ENCODE data around the gene FUT9.
"Not testable (repeated sequence)": the region's sequence is repeated elsewhere in the genome, so short reads cannot be mapped to it uniquely, and the experiment has no call there.

The FUT9 gene

GRCh38 chr6:96186516-96187195, 170.9 kb downstream of the FUT9 start:
- no peak for DNase-seq (ENCODE audit: low spot score)

GRCh38 chr6:96194675-96195074, 178.9 kb downstream of the FUT9 start:
- DNase-seq (ENCODE audit: low spot score), result no peak

- DNase-seq (ENCODE audit: low spot score), result no peak
Observed at GRCh38 chr6:96195272-96195671, 179.5 kb downstream of the FUT9 start.

DNA sequence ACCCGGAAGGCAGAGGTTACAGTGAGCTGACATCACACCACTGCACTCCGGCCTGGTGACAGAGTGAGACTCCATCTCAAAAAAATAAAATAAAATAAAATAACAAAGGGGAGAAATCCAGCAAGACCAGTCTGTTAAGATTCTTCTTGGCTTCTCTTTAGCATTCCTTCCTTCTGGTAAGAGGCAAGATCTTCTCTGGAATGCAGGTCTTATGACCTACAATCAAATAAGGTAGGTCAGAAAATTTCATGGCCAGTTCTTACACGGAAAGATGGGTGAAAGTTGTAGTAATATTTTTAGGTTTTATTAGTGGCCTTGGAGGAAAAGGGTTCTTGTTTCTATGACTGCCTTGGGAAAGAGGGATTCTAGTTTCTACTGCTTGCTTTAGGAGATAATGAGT, 180.9 kb downstream of the FUT9 start:
- DNase-seq (ENCODE audit: low spot score), result no peak

GRCh38 chr6:96197241-96197640, 181.5 kb downstream of the FUT9 start:
- DNase-seq (ENCODE audit: low spot score), result no peak

GRCh38 chr6:96202571-96202970, 186.8 kb downstream of the FUT9 start:
- DNase-seq (ENCODE audit: low spot score), result no peak

GRCh38 chr6:96211341-96211740, 195.6 kb downstream of the FUT9 start:
- DNase-seq (ENCODE audit: low spot score), result no peak

- no peak for DNase-seq (ENCODE audit: low spot score)
Observed at GRCh38 chr6:96212066-96212465, 196.3 kb downstream of the FUT9 start.

- DNase-seq (ENCODE audit: low spot score), result peak; percentile 22
Observed at GRCh38 chr6:96213784-96214183, 198.0 kb downstream of the FUT9 start.

- no peak for DNase-seq (ENCODE audit: low spot score)
Observed at GRCh38 chr6:96223695-96224094, 207.9 kb downstream of the FUT9 start.

DNA sequence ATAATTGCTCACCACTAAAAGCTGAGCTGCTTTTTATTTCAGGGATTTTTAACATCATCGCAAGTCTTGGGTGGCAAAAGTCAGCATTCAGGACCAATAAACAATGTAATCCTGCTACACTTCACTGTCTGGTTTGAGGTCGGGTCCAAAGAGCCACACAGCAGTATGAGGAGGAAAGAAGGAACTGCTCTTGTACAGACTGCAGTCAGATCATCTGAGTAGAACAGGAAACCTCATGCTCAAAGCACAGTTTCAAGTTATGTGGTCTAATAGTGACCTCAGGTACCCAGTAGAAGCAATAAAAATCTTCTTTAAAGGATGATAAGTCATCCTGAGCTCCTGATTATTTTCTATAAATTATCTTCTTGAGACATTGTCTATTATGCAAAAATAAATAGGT, 211.4 kb downstream of the FUT9 start:
- no peak for DNase-seq (ENCODE audit: low spot score)

DNA sequence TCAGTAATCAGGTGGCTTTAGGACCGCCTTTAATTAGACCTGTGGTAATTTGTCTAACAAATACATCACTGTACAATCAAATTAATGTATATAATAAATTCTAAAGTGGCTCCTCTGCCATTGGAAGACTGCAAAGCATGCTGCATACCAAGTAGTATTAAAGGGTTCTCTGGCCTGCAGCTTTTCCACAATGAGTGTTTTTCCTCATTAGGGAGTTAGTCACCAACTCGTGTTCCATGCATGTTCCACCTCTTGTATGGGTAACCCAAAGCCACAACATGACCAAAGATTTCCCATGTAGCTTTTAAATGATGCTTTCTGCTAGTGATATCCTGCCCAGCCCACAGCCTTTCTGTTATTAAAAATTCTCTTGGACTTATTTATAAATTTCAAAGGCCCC, 218.7 kb downstream of the FUT9 start:
- no peak for DNase-seq (ENCODE audit: low spot score)

- DNase-seq (ENCODE audit: low spot score), result no peak
Observed at GRCh38 chr6:96235927-96236326, 220.2 kb downstream of the FUT9 start.

- no peak for DNase-seq (ENCODE audit: low spot score)
Observed at GRCh38 chr6:96236471-96236870, 220.7 kb downstream of the FUT9 start.

GRCh38 chr6:96237638-96238347, 222.0 kb downstream of the FUT9 start:
- no peak for DNase-seq (ENCODE audit: low spot score)

GRCh38 chr6:96246563-96246962, 230.8 kb downstream of the FUT9 start:
- DNase-seq (ENCODE audit: low spot score), result no peak

- DNase-seq (ENCODE audit: low spot score), result no peak
Observed at GRCh38 chr6:96249755-96250154, 234.0 kb downstream of the FUT9 start.

DNA sequence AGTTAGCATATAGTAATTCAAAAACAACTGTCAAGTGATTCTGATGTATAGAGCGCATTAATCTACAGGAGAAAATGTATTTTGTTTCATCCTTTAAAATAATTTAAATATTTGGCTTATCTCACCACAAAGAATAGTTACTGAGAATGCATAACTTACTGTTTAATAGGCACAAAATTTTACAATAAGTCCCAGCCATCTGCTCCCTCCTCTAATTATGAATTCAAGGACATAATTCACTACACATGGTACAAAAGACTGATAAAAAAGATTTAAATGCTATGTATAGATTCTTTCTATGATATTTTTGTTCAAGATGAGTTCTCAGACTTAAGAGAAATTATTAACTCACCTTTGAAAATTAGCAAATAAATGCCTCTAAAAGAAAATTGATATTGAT, 242.0 kb downstream of the FUT9 start:
- no peak for DNase-seq (ENCODE audit: low spot score)

- not testable (repeated sequence) for DNase-seq (ENCODE audit: low spot score)
Observed at GRCh38 chr6:96260787-96261430, 245.1 kb downstream of the FUT9 start.

Data from pons (tissue), 1 donor.